Cerebellar cortex (tissue), 1 donor: Measurements from ENCODE around the gene PLEKHA8.

ENCODE experiments used
- DNase-seq: peaks from one replicate; pipeline ENCODE4 v3.0.0-alpha.2; 2015; ENCODE audit warnings: low spot score

Gene PLEKHA8

DNA sequence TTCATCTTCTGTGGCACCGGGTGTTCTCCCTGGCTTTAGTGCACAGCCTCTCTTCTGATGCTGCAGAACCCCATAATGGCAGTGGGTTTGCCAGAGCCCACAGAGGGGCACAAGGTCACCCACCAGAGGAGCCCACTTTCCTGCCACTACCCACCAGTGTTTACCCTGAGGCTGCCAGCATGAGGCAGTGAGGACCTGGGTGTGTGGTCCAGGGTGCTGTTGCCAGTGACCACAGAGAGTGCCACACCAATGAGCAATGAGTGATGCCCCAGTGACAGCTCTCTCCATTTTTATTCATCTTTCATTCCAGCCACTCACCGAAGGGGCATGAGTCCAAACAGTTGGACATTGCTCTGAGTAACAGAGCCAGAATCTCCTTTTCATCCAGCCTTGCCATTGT is 141.4 kb downstream of the PLEKHA8 start:
- no peak for DNase-seq

DNA sequence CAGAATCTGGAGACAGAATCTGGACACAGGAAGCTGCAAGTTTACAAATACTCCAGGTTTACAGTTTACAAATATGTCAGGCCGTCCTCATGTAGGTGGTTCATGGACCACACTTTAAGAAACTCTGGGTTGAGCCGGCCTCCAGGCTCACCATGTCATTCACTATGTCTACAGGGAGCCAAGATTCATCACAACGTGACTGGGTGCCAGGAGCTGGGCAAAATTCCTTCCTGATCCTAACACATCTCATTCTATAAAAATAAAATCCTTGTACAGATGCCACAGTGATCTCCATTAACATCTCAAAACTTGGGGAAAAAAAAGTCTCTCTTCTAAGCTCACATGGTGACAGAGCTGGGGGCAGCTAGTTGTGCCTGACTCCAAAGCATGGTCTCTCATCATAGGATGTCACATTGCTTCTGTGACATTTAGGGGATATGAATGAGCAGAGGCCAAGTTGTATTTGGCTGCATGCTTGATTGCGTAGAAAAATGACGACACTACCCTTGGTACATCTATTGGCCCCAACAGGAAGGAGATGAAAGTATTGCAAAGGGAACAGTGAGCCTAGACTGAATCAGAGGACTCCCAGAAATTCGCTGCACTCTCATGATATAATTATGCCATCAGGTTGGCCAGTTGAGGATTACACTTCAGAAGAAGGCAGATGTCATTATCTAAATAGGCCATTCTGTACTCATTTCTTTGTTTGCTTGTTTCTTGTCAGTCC is 142.4 kb downstream of the PLEKHA8 start:
- DNase-seq, result no peak

DNA sequence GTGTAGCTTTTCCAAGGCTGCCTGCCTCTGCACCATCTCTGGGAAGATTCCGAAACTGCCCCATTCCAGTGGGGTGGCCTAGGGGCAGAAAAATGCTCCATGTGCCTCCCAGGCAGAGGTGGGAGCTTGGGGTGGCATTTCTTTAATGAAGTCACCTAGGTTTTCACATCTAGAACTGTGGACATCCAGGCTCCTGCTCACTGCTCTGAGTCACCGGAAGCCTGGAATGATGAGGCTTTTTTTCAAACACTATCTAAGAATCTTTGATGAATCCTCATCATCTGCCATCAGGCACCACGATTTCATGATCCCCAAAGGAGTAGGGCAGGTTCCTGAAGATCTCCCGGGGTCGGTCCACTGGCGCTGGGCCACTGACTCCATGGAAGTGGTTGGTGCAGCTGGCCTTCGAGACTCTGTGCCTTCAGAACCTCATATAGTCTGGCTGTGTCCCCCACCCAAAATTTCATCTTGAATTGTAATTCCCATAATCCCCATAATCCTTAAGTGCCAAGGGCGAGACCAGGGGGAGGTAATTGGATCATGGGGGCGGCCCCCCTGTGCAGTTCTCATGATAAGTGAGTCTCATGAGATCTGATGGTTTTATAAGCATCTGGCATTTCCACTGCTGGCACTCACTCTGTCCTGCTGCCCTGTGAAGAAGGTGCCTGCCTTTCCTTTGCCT is 143.7 kb downstream of the PLEKHA8 start:
- no peak for DNase-seq

DNA sequence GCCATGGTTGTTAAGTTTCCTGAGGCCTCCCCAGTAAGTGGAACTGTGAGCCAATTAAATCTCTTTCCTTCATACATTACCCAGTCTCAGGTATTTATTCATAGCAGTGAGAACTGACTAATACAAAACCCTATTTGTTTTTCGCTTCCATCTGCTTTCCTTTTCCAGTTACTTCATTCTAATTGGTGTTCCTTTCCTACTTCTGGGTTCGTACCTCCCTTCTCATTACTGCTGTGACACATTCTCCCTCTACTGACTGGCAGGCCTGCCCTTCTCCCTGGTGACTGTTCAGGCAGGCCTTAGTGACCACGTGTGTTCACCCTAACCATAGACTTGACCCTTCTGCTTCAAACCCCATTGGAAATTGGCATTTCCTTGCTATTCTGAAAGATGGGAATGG is 144.2 kb downstream of the PLEKHA8 start:
- no peak for DNase-seq

DNA sequence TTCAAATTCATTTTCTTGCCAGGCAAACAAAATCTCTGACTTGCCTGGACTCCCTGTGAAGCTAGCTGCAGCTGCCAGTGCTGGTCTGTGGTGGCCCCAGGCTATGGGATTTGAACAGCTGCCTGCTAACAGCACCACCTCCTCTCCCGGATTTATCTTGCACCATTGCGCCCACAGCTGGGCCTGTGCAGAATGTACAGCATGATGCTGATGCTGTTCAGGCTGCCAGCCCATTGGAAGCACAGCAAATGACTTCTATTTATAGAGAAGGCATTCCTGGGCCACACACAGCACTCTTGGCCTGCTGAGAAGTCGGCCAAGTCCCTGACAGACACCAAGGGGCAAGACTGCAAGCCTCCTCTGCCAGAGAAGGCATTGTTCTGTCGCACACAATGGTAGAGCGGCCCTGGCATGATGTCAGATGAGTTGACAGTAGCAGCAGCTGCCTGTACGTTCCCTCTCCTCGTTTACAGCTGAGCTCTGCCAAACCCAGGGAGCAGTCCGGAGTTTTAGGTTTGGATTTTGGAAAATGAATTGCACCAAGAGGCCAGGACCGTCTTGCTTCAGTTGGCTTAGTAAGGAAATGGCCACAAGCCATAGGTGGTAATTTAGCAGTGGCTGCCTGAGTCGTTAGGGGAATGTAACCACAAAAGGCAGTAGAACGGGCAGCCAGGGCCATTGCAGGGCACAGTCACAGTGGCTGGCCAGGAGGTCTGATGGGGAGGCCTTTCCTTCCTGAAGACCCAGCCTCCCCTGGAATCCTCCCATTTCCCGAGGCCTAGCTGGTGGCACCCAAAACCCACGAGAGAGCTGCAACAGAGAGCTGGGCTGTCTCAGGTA is 145.1 kb downstream of the PLEKHA8 start:
- peak; percentile 82 for DNase-seq

DNA sequence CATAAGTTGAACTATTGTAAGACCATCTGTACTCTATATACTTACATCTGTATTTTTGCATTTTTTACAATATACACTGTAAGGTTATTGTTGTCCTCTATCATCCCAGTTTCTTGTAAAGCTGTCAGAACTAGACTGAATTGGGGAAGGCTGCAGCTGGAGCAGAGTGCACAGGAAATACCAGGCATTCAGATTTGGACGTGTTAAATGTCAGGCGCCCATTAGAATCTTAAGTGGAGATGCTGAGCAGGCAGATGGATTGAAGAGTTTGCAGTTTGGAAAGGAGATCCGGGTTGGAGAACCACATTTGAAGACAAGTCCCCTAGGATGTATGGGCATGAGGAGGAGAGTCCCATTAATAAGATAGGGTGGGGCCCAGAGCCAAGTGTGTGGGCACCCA is 147.0 kb downstream of the PLEKHA8 start:
- no peak for DNase-seq

DNA sequence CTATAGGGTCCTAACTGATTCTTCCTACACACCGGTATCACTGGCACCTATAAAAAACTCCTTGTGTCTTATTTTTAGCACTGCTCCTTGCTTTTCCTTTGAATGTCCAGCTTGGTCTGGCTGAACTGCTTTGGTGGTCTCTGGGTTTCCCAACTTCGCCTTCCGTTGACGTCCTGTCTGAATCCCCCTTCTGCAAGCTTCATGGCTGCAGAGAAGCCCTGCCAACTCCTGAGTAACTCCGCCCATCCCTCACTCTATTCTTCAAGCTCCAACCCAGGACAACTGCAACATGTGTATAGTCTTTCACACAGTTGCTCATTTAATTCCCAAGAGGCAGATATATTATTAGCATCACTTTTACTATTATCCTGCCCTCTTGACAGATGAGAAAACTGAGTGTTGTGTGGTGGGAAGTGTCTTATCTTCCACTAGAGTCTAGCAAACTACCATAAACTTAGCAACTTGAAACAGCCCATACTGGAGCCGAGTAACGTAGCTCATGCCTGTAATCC is 147.5 kb downstream of the PLEKHA8 start:
- no peak for DNase-seq

DNA sequence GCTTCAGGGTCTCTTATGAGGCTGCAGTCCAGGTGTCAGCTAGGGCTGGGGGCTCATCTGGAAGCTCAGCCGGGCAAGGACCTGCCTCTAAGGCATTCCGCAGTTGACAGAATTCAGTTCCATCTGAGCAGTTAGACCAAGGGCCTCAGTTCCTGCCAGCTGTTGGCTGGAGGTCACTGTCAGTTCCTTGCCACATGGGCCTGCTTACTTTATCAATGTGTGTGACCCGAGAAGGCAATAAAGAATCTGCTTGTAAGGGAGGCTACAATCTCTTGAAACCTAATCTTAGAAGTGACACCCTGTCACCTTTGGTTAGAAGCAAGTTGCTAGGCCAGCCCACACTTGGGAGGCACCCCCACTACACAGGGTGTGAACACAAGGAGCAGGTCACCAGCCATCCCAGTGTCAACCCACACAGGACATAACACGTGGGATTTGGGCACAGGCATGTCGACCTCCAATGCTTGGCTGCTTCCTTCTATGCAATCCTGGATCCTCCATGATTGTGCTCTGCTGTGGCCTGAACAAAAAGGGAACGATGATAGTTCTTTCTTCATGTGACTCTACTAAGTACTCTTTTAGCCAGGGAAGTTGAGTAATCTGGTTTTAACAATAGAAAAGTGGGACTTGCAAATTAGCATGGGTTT is 148.4 kb downstream of the PLEKHA8 start:
- DNase-seq, result no peak

DNA sequence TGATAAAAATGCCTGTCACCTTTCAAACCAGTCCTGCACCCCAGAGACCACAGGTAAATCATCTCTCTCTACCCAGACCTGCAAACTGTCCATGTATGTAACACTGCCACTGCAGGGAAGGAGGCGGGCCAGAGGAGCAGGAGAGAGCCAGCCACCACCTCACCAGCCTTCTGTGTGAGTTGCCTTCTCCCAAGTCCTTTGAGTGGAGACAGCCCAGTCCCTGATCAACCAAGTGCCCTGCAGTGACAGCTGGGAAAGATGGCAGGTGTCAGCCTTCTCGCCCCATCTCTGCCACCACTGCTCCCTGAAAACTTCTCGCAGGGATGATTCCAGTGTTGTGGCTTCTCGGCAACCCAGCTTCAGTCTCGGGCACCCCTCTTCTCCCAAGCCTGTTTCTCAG is 149.0 kb downstream of the PLEKHA8 start:
- DNase-seq, result no peak

DNA sequence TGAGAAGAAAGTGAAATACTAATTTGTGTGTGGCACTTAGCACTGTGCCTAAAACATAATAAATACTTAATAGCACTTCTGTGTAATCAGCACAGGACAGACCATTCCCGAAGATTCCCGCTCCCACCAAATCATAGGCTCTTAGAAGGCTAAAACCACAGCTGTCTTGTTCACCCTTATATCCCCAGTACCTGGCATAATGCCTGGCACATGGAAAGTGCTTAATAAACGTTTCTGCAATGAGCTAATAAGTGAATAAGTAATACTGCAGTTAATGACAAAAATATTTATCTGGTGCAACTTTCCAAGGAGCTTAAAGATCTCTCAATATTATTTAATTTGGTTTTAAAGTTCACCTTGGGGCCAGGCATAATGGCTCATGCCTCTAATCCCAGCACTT is 149.8 kb downstream of the PLEKHA8 start:
- DNase-seq, result no peak

DNA sequence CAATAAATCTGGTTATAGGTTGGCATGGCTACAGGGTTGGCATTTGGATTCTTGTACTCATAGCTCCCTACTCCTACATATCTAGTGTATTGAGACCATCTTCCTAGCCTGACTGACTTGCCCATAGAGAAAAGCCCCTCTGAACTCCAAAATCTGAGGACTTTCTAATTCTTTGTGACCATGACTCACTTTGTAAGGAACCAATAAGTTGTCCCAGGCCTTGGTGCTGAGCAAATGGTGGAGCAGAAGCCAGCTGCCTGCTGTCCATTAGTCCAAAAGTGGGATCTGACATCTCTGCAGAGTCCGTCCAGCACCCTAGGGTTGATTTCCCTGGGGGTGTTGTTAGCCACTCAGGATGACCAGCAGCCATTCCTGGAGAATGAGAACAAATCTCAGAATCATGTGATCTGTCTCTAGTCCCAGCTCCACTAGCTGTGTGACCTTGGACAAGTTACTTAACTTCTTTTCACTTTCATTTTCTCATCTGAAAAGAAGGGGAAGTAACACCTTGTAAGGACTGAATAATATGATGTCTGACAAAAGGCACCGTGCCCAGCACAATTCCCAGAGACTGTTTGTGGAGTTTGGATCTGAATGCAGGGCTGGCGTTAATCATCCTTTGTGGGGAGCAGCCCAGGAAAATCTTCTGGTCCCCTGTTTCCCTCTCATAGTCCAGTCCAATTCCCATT is 150.7 kb downstream of the PLEKHA8 start:
- no peak for DNase-seq
